HuH-7 (cell line): ENCODE measurements around the gene ELMO1.

Experiments
- DNase-seq: peaks from one replicate; pipeline ENCODE4 v3.0.0; 2011; ENCODE audit warnings: low spot score

ELMO1 gene

GRCh38 chr7:37267251-37267650 is 181.4 kb downstream of the ELMO1 start:
- DNase-seq: no peak

GRCh38 chr7:37265876-37266275 is 182.8 kb downstream of the ELMO1 start:
- no peak for DNase-seq

DNA sequence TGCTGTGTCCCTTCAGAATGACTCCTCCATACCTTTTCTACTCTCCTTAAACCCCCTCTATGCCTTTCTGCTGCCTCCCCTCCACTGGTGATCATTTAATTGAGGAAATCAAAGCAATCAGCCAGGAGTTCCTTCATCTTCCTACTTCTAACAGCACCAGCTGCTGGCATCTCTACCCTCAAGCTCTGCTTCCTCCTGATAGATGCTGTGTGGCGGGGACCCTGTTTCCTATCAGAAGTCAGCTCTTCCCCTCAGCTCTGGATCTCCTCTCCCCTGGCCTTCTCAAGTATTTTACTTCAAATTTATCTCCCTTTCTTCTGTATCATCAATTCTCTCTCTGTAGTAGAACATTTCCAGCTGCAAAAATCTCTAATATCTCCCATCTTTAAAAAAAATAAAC is 183.7 kb downstream of the ELMO1 start:
- DNase-seq: no peak

DNA sequence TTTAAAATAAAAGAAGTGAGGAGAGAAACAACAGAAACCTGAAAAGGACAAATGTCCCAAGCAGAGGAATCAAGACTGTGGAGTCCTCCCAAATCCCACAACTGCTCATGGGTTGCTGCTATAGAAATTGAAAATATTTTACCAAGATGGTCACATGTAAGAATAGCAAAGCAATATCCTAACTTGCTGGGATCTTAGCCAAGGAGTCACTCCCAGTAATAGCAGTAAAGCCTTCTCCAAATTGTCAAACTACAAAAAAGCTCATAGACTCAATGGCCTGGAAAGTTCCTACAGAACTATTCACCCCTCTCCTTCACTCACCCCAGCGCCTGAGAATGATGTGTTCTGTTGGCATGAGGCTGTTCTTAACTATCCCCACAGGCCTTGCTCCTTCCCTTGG is 186.5 kb downstream of the ELMO1 start:
- DNase-seq: no peak

- no peak for DNase-seq
These were observed 189.3 kb downstream of the ELMO1 start for GRCh38 chr7:37259319-37259821.

DNA sequence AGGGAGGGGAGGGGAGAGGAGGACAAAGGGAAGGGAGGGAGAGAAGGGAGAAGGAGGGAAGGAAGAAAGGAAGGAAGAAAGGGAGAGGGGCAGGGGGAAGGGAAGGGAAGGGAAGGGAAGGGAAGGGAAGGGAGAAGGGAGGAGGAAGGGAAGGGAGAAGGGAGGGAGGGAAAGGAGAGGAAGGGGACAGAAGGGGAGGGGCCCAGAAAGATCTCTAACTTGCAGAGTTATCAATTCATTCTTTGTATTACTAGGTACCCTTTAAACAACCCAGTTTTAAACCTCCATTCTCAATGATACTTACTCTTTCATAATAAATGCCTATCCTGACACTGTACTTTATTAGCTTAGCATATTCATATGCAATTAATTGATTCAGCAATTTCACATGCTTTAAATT is 192.0 kb downstream of the ELMO1 start:
- no peak for DNase-seq

DNA sequence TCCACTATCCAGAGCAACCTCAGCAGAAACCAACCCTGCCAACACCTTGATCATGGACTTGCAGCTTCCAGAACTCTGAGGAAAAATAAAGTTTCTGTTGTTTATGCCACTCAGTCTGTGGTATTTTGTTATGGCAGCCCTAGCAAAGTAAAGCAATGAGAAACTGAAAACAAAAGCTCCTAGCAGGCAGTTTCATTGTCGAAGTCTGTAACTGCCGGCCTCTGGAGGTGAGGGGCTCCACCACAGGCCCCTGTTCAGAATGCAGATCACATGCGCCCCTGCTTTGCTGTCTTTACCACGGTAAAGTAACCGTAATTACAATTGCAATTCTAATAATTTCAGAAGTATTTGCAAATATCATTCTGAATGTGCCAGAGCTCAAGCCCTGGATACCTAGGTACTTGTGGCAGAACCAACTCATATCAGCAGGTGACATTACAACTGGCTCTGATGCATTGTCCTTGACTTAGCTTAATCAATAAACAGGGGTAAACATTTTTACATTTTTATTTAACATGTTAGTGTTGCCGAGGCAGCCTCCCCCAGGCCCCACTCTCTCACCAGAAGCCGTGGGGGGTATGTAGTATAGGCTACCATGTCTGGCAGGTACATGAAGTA is 193.2 kb downstream of the ELMO1 start:
- DNase-seq: no peak

- DNase-seq: no peak
These were observed 197.4 kb downstream of the ELMO1 start for GRCh38 chr7:37251222-37251621.

DNA sequence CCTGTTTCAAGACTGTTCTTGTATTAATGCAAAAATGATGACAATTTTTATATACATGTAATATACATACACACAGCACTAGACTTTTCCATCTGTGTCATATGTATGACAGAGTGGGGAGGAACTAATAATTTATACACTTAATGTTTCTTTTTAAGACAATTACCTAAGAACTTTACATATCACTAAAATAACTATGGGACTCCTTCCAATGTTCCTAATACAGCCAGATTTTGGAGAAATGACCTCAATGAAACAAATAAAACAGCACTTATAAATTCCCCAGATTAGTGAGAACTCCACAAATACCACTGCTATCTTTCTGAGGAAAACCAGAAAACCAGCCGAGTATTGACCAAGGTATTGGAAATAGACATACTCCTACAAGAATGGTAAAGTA is 199.4 kb downstream of the ELMO1 start:
- no peak for DNase-seq

DNA sequence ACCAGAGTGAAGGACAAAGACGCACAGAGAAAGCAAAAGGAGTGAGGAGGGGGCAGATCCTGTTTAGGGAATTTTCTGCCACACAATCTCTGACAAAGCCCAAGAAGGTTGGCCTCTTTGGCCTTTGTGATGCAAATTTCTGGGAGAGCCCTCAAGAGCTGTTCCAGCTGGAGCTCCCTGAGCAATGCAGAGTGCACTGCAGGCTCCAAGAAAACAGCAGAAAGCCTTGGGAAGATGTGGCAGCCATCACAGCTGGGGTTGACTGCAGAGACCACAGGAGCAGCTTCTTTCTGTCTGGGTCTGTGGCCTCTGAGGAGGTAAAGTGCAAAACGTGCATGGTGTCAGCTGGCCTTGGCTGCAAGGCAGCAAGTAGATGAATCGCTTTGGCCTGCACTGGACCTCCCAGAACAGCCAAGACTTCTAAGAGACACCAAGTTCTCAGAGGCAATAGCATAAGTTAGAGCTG is 200.2 kb downstream of the ELMO1 start:
- no peak for DNase-seq

DNA sequence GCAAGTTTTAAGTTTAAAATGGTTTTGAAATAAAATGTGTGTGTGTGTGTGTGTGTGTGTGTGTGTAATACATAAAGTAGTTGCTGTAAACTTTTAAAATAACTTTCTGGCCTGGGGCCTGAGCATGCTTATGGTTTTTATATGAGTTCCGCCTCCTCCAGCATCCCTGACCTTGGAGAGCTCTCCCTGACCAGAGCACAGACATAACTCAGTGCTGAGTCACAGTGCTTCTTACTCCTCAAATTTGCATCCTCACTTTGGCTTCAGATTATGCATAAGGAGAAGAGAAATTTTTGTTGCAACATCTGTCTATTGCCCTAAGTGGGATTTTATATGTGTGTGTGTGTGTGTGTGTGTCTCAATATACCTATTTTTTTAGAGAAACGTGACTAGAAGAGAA is 200.8 kb downstream of the ELMO1 start:
- DNase-seq: no peak

- no peak for DNase-seq
These were observed 203.1 kb downstream of the ELMO1 start for GRCh38 chr7:37245590-37245989.

DNA sequence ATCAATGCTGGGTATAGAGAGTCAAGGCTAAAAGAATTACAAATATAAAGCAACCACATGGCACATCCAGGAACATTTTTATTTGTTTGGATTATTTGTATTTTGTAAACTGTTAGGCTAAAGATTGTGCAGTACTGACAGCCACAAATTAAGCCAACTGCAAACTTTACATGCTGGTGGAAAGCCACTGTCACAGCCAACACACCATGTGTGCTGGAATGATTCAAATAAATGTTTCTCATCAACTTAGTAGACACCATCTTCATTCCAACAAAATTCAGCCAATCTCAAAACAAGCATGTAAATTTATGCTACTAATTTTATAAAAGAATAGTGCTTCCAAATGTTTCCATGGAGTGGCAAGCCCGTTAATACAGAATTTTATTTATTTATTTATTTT is 211.8 kb downstream of the ELMO1 start:
- no peak for DNase-seq

- DNase-seq: no peak
These were observed 212.9 kb downstream of the ELMO1 start for GRCh38 chr7:37235813-37236212.

DNA sequence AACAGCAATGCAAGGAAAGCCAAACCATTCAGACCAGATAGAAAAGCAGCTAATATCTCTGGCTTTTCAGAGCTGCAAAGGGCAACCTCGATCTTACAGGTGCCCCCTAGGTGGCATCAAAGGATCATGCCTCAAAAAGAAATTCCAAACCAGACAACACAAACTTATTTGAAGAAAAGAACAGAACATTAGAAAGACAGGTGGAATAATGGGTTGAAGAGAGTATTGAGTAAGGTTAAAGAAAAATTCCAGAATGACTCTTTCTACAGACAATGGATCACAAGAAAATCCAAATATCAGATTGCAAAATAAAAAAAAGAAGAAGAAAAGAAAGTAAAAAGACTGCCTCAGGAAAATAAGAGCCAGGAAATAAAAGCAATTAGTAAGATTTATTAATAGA is 213.7 kb downstream of the ELMO1 start:
- no peak for DNase-seq

- no peak for DNase-seq
These were observed 214.3 kb downstream of the ELMO1 start for GRCh38 chr7:37234334-37234733.

- no peak for DNase-seq
These were observed 217.1 kb downstream of the ELMO1 start for GRCh38 chr7:37231613-37232012.

GRCh38 chr7:37230221-37230620 is 218.4 kb downstream of the ELMO1 start:
- no peak for DNase-seq

DNA sequence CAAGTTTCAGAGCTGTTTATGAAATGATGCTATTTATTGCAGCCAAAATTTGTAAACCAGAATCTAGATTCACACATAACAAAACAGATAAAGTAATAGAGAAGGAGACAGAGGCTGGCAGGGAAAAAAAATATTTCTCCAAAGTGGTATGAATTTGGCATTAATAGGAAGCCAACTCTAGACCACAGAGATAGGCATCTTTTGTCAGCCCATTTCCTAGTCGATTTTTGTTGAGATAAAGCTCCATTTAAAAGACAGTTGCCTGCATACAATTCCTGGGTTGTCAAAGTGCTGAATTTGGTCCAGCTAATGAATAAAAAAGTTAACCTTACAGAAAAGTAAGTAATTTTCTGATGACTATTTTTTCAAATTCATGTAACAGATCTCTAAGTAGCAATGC is 219.3 kb downstream of the ELMO1 start:
- DNase-seq: no peak

GRCh38 chr7:37225285-37225969 is 223.2 kb downstream of the ELMO1 start:
- DNase-seq: no peak

- DNase-seq: no peak
These were observed 223.9 kb downstream of the ELMO1 start for GRCh38 chr7:37224746-37225145.

- no peak for DNase-seq
These were observed 228.0 kb downstream of the ELMO1 start for GRCh38 chr7:37220664-37221063.

GRCh38 chr7:37218956-37219355 is 229.7 kb downstream of the ELMO1 start:
- DNase-seq: no peak

DNA sequence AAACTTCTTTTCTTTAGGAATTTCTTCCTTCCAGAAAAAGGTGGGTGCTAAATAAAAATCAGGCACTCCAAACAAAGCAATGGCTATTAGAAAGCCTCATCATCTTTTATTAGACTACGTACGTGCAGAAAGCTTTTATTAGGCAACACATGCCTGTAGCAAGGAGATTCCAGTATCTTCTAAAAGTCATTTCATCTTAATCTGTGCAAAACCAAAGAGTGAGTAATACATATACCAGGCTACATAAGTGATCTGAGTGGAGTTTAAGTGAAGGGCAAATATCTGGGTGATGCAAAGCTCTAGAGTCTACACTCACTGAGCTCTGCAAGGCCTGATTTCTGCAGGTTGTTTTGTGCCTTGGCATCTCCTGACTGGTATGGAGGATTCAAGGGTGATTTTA is 231.7 kb downstream of the ELMO1 start:
- no peak for DNase-seq
